NCI-H128 (cell line): Measurements from ENCODE around the gene RFTN2.
"Not testable (repeated sequence)": the region's sequence is repeated elsewhere in the genome, so short reads cannot be mapped to it uniquely, and the experiment has no call there.

ENCODE experiments used
- DNase-seq: peaks from one replicate; lab custom pipeline; 2025; ENCODE audit not compliant: unreplicated experiment; lab: John Stamatoyannopoulos, UW

The RFTN2 gene

DNA sequence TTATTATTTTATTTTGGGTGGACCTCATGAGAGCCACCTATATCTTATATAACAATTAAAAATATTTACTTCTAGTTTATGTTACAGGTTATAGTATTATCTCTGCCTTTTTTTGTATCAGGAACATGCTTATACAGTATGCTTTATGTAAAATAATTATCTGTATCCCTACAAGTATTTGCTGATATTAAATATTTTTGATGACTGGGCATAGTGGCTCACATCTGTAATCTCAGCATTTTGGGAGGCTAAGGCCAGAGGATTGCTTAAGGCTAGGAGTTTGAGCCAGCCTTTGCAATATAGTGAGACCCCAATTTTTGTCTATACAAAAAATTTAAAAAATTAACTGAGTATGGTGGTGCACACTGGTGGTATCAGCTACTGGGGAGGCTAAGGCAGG, 119.9 kb downstream of the RFTN2 start:
- DNase-seq, result no peak

DNA sequence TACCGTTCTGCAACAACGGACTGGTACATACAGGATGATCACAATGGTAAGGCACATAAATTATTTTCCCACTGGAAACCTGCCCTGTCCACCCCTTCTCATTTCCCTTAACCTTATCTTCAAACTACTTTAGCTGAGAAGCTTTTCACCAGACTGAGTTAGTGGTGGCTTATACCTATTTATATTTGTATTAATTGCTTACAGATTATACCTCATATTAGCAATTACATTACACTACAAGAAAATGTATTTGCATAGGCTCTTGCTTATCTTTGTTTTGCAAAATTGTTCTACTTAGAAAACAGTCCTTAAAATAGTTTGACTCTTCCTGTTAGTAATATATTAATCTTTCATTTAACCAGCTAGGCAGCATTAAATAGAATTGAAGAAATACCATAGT, 124.1 kb downstream of the RFTN2 start:
- not testable (repeated sequence) for DNase-seq

DNA sequence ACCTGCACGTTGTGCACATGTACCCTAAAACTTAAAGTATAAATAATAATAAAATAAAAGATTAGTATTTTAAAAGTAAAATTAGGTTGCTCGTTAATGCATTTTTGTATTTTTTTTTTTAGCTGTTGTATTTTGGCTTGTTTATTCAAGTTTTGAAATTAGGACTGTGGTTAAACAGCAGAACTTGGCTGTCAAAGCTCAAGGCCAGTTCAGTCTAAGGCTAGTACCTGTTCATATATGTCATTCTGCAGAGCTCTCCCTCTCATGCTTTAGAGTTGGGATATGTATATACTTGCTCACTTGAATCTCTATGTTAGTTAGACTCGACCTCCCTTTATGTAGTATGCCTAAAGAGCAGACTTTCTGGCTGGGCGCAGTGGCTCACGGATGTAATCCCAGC, 126.8 kb downstream of the RFTN2 start:
- no peak for DNase-seq

- DNase-seq, result no peak
These were observed 128.1 kb downstream of the RFTN2 start for GRCh38 chr2:197547163-197547900.

DNA sequence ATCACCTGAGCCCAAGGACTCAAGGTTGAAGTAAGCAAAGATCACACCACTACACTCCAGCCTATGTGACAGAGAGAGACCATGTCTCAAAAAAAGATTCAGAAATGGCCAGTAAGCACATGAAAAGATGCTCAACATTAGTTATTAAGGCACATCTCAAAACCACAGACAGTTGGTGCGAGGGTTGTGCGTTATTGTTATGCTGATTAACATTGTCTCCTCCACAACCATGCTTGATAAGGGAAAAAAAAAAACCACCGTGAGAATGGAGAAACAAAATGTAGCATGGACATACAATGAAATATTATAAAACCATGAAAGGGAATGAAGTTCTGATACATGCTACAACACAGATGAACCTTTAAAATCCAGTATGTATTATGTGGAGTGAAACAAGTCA, 132.2 kb downstream of the RFTN2 start:
- DNase-seq, result no peak

DNA sequence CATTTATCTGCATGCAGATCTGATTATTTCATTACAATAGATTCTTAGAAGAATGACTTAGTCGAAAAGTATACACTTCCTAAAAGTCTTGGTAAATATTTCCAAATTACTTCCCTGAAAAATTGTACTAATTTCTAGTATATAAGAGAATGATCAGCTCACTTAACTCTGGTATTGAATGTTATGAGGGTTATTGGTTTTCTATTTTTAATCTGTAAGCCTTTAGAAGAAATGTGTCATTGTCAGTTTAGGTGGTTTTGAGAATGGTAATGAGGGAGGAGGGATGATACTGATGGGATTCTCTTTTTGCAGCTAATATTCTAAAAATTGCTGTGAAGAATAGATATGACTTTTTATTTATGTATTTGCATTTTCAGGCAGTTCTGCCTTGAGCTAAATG, 135.7 kb downstream of the RFTN2 start:
- no peak for DNase-seq

- no peak for DNase-seq
These were observed 137.0 kb downstream of the RFTN2 start for GRCh38 chr2:197538412-197538811.
